Keratinocyte (primary cell): ENCODE measurements around the gene TTYH1.

Experiments used
- EZH2 ChIP-seq: IDR thresholded peaks from one replicate; pipeline ENCODE4 v1.6.1; 2012; ENCODE audit warnings: inconsistent platforms, mild to moderate bottlenecking, low read length, moderate library complexity
- TF ChIP-seq, protein P1 (sequence below), 3 experiments: IDR thresholded peaks in 1 of 3; conservative IDR thresholded peaks in 1 of 3; optimal IDR thresholded peaks in 1 of 3; 2 replicates in 2 of 3; 3 replicates in 1 of 3; pipeline versions ENCODE3 to v1.5.1; 2011; ENCODE audit warnings: low read length in 3 of 3, mild to moderate bottlenecking in 3 of 3, moderate library complexity in 2 of 3, control low read depth in 1 of 3, inconsistent platforms in 1 of 3; ENCODE audit not compliant: insufficient read depth in 2 of 3; ENCODE audit errors: extremely low read depth in 1 of 3

DNA sequence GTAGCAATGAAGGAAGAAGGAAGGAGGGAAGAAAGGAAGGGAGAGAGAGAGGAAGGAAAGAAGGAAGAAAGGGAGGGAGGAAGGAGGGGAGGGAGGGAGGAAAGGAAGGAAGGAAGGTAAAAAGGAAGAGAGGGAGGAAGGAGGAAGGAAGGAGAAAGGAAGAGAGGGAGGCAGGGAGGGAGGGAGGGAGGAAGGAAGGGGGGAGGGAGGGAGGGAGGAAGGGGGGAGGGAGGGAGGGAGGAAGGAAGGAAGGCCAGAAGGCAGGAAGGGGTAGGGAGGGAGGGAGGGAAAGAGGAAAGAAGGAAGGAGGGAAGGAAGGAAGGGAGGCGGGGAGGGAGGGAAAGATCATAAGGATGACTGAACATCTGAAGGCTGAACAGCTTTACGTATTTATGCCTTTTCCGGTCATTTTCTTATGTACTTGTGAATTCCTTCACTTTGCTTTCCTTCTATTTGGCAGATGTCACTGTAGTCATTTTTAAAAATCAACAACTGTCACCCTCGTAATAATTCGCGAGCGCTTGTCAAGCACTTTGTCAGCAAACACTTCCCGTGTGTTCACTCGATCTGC lies 6.7 kb upstream of the TTYH1 start:
- no peak for TF ChIP-seq EZH2
- TF ChIP-seq, protein P1, sequence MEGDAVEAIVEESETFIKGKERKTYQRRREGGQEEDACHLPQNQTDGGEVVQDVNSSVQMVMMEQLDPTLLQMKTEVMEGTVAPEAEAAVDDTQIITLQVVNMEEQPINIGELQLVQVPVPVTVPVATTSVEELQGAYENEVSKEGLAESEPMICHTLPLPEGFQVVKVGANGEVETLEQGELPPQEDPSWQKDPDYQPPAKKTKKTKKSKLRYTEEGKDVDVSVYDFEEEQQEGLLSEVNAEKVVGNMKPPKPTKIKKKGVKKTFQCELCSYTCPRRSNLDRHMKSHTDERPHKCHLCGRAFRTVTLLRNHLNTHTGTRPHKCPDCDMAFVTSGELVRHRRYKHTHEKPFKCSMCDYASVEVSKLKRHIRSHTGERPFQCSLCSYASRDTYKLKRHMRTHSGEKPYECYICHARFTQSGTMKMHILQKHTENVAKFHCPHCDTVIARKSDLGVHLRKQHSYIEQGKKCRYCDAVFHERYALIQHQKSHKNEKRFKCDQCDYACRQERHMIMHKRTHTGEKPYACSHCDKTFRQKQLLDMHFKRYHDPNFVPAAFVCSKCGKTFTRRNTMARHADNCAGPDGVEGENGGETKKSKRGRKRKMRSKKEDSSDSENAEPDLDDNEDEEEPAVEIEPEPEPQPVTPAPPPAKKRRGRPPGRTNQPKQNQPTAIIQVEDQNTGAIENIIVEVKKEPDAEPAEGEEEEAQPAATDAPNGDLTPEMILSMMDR (optimal IDR thresholded peaks at IDR 0.05 in 1 of 3, IDR thresholded peaks at IDR 0.05 in 1 of 3, conservative IDR thresholded peaks at IDR 0.05 in 1 of 3; ENCODE audit: extremely low read depth in 1 of 3, insufficient read depth in 2 of 3, low read length in 3 of 3) = no peak
